Daoy (cell line): Measurements from ENCODE around the gene ARHGAP8. TPM values are rescaled to one million over a fixed set of nuclear protein-coding genes. Genes with fewer than 3 reads are reported as not detected.
A peak's percentile ranks its signal among the peaks of the same experiment; 100 is the strongest.

Source experiments
- DNase-seq: peaks from one replicate; pipeline ENCODE4 v3.0.0-alpha.2; 2015; ENCODE audit warnings: low read depth
- total RNA-seq: library from RNA; depleted of rRNA; stranded (reverse); fragments of >200 nt; shearing (Covaris generic); gene quantifications from 2 replicates; pipeline ENCODE4 v1.2.3, GENCODE V29; 2014; rRNA removed

The ARHGAP8 gene
- total RNA-seq = 4.6 and 28.2 TPM in 2 replicates

- DNase-seq = no peak
These were observed at the start of gene ARHGAP8 for GRCh38 chr22:44752285-44753188. Gene ARHGAP8 (plus strand): TSS chr22:44752575. CDS start chr22:44786528, 33,953 bp downstream.

DNA sequence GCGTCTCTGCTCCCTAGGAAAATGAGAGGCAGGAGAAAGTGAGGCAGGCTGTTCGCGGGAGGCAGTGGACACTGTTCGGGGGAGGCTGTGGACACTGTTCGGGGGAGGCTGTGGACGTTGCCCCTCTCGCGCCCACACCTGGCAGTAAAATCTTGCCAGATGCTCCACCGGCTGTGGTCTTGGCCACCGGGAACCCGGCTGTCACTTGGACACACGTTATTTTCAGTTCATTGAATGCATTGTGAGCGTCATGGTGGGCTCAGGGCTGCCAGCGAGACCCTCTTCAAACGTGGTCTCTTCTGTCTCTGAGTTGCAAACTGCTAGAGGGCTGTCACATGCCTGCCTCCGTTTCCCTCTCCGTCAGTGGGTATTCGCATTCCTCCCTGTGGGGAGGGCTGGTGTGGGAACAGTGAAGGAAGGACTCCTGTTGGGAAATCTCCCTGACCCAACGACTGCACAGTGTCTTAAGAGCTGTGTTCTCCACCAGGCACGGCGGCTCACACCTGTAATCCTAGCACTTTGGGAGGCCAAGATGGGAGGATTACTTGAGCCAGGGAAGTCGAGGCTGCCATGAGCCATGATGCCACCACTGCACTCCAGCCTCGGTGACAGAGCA lies 49.0 kb upstream of the ARHGAP8 start:
- no peak for DNase-seq

DNA sequence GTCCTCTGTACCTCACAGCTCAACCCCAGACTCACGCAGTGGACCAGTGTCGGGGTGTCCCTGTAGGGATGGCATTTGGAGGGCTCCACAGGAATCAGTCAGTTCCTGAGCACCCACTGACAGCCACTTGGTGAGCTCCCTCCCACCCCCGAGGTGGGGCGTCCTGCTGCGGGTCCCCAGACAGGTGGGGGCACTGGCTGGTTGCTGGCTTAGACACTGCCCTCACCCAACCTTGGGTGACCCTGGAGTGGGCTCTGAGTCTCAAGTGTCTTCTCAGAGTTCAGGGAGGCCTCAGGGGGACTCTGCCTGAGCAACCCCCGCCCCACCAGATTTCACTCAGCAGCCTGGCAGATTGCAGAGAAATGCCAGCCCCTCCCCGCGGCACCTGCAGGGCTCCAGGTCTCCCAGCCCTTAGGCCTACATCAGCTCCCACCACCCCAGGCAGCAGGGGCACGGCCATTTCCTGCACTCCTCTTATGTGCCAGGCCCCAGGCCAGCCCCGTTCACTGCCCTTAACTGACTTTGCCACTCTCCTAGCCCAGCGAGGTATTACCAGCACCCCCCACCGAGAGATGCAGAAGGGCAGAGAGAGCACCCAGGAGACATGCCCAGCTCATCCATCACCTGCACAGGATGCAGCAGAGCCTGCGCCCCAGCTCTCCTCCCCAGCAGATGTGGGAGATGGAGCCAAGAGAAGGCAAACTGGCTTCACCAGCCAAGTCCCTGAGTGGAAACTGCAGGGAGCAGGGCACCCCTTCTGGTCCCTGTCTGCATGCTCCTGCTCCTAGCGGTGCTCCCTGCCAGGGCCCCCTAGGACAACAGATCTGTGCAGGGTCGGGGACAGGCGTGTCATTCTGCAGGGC lies 48.0 kb upstream of the ARHGAP8 start:
- DNase-seq = no peak

DNA sequence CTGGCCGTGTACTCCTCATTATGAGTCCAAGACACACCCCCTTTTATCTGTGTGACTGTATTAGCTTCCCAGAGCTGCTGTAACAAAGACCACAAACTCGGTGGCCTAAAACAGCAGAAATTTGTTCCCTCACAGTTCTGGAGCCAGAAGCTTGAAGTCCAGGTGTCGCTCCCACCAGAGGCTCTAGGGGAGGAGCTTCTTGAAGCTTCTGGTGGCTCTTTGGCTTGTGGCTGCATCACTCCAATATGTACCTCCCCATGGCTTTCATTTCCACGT lies 47.4 kb upstream of the ARHGAP8 start:
- no peak for DNase-seq

DNA sequence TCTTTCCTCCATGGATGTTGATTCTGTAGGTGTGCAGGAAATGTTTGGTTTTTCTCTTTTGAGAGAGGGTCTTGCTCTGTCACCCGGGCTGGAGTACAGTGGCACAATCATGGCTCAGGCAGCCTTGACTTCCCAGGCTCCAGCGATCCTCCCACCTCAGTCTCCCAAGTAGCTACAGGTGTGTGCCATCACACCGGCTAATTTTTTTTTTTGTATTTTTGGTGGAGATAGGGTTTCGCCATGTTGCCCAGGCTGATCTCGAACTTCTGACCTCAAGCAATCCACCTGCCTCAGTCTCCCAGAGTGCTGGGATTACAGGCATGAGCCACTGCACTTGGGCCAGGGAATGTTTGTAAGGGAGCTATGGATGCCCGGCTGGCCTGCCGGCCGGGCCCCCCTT lies 45.9 kb upstream of the ARHGAP8 start:
- DNase-seq = no peak

- no peak for DNase-seq
These were observed 45.2 kb upstream of the ARHGAP8 start for GRCh38 chr22:44707178-44707577.

DNA sequence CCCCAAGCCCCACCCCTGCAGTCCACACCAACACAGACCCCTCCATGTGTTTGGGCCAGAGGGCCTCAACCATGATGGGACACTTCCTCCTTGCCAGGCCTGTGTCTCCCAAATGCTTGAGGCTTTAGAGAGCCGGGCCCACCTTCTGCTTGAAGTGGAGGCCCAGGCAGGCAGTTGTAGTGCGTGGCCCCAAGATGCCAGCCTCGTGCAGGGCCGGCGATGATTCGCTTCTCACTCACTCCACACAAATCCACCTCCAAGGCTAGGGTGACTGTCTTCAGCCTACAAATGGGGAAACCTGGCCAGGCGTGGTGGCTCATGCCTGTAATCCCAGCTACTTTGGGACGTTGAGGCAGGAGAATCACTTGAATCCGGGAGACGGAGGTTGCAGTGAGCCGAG lies 44.6 kb upstream of the ARHGAP8 start:
- peak; percentile 58 for DNase-seq

GRCh38 chr22:44709881-44710392 lies 42.4 kb upstream of the ARHGAP8 start:
- DNase-seq = no peak

GRCh38 chr22:44710474-44711240 lies 41.7 kb upstream of the ARHGAP8 start:
- DNase-seq = no peak

GRCh38 chr22:44711241-44711560 lies 41.2 kb upstream of the ARHGAP8 start:
- no peak for DNase-seq

GRCh38 chr22:44711690-44712555 lies 40.5 kb upstream of the ARHGAP8 start:
- DNase-seq = no peak

- no peak for DNase-seq
These were observed 39.4 kb upstream of the ARHGAP8 start for GRCh38 chr22:44712962-44713361.

DNA sequence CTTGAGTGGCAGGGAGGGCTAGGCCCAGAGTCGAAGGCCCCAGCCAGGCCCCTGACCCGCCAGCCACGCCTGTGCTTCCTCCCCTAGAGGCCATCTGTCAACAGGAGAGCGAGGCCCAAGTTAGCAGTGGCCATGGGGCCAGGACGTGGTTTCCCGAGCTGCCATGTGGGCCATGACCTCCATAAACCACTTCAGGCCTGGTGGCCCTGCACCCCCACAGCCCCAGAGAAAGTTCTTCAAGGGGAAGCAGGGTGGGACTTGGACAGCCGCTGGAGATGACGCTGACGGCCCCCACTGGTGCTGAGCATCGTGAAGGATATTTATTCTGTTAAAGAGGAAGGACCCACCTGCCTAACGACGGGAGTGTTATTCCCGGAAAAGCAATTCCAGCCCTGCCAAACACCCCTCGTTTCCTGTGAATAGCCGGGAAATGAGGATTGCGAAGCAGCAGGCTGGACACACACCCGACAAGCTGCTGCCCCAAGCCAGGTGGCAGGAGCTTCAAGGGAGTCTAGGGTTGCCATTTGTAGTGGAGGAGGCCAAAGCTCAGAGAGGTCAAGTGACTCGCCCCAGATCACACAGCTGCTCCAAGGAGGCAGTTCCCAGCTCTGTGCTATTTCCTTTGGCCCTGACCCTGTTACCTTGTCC lies 37.5 kb upstream of the ARHGAP8 start:
- DNase-seq = no peak

DNA sequence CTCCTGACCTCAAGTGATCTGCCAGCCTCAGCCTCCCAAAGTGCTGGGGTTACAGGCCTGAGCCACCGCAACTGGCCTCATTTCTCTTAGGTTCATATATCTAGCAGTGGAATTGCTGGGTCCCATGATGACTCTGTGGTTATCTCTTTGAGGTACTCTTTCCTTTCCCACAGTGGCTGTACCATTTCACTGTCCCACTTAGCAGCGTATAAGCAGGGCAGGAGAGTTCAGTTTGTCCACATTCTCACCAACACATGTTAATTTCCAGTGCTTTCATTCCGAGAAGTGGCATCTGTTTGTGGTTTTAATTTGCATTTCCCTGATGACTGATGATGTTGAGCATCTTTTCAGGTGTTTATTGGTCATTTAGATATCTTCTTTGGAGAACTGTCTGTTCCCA lies 34.0 kb upstream of the ARHGAP8 start:
- no peak for DNase-seq

- no peak for DNase-seq
These were observed 32.6 kb upstream of the ARHGAP8 start for GRCh38 chr22:44719586-44720368.

DNA sequence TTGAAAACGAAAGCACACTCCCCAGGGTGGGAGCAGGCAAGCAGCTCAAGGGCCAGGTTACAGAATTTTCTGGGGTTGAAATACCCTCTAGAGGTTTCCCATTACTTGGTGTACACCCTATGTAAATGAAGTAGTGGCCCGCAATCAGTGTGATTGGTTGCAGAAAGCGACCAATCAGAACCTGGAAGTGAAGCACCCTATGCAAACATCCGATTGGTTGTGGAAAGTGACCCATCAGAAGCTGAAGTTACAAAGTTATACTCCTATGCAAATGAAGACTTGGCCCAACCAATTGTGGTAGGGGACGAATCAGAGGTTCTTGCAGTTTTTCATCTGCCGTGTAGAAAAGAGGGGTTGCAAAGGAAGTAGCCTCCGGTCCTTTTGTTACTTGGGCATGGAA lies 31.2 kb upstream of the ARHGAP8 start:
- peak; percentile 39 for DNase-seq

DNA sequence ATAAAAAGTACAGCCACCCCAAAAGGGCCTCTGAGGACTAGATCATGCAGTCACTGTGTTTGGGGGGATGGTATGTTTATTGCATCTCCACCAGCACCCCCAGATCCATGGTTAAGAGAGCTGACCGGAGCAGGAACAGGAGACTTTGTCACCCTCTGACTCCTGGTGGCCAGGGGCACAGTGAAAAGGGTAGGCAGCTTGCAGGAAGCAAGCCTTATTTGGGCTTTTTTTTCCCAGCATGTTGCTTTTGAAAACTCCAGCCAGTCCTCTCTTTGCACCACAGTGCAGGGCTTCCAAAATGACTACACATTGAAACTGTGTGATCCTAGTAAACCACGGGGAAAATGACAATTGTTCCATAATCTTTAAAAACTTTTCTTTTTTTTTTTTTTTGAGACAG lies 29.8 kb upstream of the ARHGAP8 start:
- no peak for DNase-seq

GRCh38 chr22:44723801-44724200 lies 28.6 kb upstream of the ARHGAP8 start:
- peak; percentile 41 for DNase-seq

GRCh38 chr22:44724416-44724815 lies 28.0 kb upstream of the ARHGAP8 start:
- no peak for DNase-seq
